Fibroblast of skin of right biceps (primary cell): ENCODE data around the gene SLC38A2.
A peak's percentile ranks its signal among the peaks of the same experiment; 100 is the strongest.

Experiments used
- DNase-seq: peaks from one replicate; pipeline ENCODE4 v3.0.0-alpha.2; 2013

Gene SLC38A2

DNA sequence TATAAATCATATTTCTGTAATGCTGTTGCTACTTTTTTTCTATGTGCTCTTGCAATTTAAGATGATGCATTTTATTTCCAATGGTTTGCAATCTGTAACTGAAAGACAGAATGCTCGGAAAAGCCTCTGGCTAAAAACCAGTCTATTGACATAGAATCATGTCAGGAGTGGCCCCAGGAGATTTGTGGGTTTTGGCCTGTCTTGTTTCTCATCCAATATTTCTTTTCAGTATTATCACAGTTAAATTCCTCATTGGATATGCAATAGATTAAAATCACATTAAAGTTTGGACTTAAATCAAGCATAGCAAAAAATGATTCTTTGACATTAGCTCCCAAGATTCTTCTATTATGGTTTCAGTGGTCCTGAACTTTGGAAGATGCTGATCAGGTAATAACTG is 19.1 kb upstream of the SLC38A2 start:
- peak; percentile 97 for DNase-seq

DNA sequence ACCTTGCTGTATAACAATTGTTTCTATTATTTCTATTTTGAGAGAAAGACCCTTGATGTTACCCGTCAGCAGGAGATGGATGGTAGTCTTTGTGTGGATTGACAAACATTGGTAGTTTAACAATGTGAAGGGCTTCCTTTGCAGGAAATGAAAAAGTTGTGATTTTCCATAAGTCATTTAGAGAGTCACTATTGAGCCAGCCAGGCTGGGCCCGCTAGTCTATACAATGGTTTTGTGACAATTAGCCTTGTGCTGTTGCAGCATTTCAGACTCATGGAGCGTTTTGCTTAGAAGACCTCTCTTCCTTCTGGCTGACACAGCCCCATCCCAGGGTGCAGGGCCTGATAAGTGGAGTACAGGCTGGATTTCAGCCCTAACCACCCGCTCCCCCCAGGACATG is 18.3 kb upstream of the SLC38A2 start:
- no peak for DNase-seq

DNA sequence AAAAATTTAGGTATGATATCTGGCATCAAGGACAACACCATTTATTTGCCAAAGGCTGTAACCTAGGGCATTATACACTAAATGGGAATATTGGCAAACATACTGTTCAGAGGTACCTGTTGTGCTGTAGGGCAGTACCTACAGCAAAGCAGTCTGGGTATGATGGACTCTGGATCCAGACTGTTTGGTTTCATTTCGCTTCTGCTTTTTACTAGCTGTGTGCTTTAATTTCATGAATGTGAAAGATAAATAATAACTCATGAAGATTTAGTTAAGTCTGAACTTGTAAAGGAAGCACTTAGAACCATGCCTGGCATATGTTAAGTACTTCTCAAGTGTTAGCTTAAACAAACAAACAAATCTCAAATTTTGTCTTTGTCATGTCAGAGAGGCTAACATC is 17.7 kb upstream of the SLC38A2 start:
- no peak for DNase-seq

DNA sequence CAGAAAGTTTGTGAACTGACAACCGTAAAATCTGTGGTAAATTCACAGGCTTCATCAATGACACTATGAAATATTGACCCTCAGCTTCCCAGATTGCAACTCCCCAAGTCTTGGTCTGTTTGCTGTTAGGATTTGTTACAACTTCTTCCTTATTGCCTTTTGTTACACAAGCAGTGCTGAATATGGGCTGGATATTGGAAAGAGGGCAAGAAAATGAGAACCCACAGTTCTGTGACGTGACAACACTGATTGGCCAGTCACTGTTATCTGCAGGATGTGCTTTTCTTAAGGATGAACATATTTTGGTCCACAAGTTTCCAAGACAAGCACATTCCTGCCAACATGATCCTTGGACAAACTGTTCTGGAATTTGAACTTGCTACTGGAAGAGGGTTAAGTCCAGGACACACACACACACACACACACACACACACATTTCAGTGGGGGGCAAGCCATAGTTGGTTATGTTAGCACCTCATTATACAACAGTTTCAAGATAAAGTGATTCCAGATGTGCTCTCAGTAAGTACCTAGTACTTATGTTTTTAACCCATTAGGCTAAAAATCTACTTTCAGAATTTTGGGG is 16.6 kb upstream of the SLC38A2 start:
- DNase-seq = peak; percentile 99

DNA sequence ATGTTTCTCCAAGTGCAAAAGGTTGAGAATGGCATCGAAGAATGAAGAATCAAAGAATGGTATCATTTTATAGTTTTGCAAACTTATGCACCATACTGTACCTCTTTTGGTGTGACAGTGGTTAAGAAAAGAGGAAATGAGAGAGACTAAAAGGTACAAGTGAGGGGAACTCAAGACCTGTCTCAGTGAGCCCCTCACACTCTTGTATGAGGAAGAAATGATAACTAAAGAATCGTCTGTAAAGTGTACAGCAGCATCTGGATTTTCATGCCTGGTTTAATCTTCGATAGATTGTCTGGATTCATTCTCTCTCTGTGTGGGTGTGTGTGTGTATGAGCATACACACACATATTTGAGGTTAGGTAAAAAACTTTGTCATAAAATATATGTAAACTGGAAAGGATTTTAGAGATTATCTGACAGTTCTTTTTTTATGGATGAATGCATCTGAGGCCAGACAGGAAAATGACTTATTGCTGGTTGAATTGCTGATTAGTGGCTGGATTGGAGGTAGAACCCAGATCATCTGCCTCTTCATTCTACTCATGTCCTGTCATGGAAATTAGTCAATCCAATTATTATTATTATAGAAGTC is 16.0 kb upstream of the SLC38A2 start:
- DNase-seq = peak; percentile 97

DNA sequence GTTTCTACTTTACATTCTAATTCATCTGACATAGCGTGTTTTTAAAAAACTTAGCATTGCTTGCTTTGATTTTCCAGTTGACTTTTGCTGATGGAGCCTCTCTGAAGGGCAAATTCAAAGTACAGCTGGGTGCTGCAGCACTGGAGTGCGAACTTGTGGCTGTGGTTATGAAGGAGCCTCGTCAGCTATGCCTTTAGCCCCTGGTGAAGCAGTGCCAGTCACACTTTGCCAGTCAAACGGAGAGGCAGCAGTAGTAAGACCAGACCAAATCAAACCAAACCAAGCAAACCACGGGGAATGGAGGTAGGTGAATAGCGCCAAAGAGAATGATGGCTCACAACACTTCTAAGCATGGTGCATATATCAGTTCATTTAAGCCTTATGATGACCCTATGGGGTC is 15.1 kb upstream of the SLC38A2 start:
- no peak for DNase-seq

DNA sequence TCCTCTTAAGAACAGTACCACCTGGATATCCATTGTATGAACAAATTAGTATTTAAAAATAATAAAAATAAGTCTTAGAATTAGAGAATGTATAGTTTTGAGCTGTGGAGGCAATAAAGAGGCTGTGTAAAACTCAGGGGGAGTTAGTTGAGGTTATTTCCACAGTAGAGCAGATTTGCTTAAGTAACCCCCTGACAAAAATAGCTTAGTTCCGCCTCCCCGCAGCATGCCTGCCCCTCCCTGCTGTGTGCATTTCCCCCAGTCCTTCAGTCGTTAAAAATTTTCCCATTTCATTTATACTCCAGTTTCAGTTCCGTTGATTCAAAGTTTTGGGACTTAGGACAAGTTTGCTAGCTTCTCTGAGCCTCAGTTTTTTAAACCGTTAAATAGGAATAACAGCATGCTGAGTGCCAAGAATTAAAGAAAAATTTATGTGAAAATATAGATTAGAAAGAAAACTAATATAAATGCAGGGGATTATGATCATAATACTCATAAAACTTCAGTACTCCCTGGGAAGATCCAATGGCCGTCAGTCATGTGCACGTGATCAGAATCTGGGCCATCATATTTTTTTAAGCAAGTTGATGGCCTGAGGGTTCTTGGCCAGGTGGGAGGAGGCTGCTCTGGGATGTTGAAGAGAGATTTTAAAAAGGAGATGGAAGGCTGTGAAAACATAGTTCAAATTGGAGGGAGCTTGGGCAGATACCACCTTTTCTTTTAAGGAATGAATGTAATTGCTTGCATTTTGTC is 14.5 kb upstream of the SLC38A2 start:
- DNase-seq = peak; percentile 78

DNA sequence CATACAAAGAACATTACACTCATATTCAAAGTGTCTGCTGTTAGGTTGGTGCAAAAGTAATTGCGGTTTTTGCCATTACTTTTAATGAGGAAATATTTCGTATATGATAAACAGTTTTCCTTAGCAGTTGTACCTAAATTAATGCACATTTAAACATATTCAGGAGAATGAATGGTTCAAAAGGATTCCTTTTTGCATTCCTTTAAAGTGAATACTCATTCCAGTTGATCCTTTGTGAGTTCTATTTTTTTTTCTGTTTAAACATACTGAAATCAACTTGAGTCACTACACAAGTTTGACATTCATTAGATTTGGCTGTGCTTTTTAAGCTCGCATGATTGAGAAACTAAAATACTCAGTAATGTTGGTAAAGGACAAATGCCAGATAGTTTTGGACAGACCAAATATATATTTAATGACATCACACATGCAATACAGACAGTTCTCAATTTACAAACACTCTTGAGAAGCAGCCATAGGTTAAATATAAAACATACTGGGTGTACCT is 13.8 kb upstream of the SLC38A2 start:
- peak; percentile 99 for DNase-seq

DNA sequence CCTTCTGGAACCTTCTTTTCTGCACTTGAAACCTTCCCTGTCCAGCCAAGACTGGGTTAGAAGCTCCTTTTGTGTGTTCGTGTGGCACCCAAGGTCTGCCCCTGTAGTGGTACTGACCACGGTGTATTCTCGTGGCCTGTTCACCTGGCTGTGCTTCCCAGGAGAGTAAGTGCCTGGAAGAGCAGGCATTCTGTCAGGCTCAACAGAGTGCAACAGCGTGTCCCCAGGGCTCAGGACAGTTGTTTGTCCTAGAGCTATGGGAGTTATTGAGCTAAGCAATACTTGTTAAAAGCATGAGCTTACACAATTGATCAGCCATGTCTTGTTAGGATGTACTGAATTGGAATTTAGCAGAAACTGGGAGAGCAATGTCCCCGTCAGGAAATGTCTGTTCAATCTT is 12.9 kb upstream of the SLC38A2 start:
- DNase-seq = no peak

DNA sequence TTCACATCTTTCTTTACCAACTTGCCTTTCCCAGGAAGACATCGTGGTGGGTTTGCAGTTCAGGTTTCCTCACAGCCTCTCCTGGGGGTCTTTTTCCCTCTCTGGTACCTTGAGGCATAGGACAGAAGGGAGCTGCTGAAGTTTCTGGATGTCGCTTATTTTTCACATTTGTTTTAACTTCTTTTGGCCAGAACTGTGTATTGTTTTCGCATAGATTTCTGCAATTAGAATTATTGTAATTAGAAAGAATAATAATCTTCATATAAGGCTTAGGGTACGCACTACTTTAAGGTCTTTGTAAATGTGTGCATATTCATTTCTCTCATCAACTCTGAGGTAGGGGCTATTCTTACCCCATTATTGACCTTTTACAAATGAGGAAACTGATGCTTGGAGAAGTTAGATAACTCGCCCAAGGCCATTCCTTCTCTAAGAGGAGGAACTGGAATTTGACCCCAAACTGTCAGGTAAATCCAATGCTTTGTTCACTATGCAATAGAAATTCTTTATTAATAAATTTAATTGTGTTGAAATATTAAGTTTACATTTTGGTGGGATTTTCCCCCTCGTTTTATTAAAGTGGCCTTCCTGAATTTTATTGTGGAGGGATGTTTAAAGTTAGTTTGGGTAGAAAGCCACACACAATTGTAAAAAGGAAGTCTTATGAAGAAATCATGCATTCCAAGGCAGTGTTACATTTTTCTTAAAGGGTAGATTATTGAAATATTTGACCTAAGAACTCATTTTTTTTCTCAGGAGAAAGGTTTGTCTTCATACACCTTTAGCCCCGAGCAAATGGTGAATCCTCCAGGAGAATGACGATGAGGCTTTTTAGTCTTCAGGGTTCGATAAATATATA is 12.1 kb upstream of the SLC38A2 start:
- peak; percentile 62 for DNase-seq

DNA sequence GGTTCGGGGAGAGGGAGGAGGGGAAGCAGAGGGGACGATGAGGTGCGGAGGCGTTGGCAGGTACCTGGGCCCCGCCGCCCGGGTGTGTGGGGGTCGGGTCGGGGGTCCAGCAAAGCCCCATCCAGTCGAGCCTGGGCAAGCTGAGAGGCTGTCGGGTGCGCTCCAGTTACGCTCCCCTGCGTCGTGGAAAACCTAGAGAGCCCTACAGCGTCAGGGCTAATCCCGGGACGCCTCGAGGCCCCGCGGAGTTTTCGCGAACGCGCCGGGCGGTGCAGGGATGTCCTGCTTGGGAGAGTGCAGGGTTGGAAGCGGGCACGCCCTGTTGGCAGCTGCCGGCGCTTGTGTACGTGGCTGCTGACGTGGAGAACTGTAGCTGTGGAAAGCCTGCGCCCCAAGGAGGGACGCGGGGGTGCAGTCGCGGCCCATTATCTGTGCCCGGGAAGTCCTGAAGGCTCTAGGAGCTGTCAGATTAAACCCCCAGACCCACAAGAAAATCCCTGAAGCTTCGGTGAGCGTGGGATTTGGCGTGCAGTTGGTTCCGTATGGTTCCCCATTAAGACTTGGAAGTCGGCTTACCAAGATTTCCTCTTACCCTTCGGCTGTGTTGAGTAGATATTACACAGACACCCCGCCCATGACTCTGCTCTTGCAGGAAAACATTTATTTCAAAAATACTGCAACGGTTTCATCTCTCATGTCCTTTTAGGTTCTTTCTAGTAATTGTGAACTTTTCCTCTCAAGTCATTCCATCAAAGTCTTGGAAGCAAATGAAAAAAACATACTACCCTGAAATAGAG is 11.3 kb upstream of the SLC38A2 start:
- DNase-seq = peak; percentile 93

DNA sequence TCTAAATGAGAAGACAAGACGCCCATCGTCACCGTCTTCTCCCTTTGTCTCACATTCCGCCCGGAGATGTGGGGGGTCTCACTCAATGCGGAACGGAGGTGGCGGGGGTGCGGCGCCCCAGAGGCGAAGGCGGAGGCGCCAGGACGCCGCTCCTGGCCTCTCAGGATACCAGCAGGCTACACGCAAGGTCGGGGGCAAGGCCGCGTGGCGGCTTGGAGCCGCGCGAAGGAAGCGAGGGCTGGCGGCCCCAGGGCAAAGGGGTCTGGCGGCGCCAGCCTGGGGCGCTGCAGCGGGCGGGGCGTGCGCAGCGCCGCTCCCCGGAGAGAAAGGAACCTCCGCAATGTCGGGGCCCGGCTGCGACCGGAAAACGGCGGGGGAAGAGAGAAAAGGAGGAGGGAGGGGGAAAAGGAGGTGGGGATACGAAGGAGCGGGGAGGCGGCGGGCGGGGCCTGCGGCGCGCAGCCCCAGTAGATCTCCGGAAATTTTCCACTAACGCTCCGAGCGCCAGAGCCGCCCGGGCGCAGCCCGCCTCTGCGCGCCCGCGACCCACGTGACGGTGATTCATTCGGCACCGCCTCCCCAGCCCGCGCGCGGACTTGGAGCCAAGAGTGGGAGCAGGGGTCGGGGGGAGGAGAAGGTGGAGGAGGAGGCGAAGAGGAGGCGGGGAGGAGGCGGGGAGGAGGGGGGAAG is 10.5 kb upstream of the SLC38A2 start:
- DNase-seq = peak; percentile 99

DNA sequence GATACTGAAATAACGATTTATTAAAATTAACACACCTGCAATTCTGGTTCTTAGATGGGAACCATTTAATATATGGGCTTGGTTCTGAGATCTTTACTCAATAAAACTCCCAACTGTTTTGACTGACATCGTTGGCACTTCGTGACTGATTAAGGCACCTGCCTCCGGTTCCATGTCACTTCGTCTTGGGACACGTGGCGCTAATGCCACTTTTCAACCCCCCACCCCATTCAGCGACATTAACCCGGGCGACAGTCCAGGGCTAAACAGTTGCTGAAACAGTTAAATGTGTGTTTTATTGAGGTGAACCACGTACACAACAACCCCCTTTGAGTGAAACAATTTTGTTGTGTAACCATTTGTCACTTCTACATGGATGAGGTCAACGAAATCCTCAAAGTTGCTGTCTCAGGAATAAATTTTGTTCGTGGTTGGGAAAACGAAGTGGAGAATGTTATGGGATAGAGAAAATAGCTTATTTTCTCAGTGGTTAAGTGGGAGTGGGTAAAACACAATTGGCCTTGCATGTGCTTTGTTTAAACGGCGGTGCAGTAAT is 9.9 kb upstream of the SLC38A2 start:
- no peak for DNase-seq

DNA sequence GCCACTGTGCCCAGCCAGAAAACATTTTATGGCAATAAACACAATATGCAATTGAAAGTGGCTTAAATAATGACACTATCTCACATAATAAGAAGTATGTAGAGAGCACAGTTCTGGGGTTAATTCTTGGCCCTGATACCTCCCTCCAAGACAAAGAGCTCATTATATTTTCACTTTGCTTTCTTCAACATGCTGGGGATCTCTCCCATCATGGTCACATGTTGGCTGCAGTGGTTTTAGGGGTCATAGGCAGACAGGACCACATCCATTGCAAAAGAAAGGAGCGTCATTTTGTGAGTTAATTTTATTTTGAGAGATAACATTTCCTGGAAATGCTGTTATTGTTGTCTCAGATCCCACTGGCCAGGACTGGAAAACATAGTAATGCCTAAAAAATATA is 8.3 kb upstream of the SLC38A2 start:
- DNase-seq = no peak

DNA sequence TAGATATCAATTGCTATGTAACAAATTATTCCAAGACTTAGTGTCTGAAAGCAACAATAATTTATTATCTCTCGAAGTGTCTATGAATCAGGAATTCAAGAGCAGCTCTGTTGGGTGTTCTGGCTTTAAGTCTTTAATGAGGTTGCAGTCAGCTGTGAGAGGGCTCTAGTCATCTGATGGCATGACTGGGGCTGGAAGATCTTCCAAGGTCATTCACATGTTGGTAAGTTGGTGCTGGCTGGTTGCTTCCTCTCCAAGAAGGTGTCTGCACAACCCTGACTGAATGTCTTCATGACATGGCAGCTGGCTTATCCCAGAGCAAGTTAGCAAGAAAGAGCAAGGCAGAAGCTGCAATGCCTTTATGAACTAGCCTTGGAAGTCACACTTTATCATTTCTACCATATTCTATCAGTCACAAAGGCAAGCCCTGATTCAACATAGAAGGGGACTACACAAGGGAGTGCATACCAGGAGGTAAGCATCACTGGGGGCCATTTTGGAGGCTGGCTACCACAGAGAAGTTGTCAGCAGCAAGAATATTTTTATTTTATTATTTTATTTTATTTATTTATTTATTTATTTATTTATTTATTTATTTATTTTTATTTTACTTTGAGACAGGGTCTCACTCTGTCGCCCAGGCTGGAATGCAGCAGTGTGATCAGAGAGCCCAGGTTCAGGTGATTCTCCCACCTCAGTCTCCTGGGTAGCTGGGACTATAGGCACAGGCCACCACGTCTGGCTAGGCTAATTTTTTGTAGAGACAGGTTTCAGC is 7.6 kb upstream of the SLC38A2 start:
- DNase-seq = no peak

DNA sequence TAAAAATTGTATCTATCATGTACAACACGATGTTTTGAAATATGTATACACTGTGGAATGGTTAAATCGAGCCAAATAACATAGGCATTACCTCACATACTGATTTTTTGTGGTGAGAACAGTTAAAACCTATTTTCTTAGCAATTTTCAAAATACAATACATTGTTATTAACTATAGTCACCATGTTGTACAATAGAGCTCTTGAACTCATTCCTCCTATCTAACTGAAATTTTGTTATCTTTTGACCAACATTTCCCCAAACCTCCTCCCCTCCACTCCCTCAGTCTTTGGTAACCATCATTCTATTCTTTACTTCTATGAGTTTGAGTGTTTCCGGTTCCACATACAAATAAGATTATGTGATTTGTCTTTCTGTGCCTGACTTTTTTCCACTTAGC is 6.8 kb upstream of the SLC38A2 start:
- no peak for DNase-seq

DNA sequence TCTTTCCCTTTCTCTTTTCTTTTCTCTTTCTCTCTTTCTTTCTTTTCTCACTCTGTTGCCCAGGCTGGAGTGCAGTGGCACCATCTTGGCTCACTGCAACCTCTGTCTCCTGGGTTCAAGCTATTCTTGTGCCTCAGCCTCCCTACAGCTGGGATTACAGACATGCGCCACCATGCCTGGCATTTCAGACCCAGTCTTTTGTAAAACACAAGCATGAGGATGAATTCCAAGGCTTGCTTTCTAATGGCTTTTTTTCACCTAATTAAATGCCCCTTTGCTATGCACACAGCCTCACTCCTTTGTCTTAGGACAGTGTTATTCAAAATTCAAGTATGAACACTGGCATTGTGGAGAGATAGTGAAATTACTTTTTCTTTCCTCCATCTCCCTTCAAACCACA is 6.0 kb upstream of the SLC38A2 start:
- no peak for DNase-seq

DNA sequence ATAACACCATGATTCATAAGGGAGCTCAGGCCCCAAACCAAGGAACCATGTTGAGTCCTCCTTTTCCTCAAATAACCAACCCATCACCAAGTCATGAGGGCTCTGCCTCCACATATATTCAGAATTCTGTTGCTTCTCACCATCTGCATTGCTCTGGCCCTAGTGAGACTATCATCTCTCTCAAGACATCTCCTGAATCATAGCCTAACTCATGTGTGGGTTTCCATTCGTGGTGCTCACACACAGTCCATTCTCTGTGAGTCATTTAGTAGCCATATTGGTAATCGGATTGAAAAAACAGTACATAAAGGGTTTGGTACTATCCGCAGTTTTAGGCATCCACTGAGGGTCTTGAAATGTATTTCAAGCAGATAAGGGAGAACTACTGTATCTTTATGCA is 5.1 kb upstream of the SLC38A2 start:
- DNase-seq = peak; percentile 66

DNA sequence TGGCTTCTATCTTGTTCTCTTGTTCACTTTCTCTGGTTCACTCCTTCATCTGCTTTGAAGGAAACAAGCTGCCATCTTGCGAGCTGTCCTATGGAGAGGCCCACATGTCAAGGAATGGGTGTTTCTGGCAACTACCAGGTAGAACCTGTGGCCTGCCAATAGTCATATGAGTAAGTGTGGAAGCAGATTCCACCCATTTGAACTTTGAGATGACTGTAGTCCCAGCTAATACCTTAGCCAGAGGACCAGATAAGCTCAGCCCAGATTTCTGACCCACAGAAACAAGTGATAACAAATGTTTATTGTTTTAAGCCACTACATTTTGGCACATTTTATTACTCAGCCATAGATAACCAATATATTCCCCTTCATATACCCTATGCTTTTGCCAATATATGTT is 4.0 kb upstream of the SLC38A2 start:
- DNase-seq = no peak

DNA sequence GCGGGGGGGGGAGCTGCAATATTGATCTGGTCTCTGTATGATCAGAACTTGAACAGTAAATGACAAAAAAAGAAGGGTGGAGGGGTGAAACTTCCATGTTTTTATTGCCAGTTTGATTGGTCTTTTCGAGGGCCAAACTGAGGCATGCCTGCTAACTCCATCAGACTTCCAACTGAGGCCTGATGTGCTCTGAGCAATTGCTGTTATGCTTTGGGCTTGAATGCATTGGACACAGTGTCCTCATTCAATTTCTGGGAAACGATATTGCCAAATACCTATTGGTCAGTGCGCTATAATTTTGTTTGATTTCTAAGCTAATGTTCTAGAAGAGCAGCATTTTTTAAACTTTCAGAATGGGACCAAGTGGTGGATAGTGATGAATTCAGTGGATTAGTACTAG is 2.1 kb upstream of the SLC38A2 start:
- DNase-seq = no peak

DNA sequence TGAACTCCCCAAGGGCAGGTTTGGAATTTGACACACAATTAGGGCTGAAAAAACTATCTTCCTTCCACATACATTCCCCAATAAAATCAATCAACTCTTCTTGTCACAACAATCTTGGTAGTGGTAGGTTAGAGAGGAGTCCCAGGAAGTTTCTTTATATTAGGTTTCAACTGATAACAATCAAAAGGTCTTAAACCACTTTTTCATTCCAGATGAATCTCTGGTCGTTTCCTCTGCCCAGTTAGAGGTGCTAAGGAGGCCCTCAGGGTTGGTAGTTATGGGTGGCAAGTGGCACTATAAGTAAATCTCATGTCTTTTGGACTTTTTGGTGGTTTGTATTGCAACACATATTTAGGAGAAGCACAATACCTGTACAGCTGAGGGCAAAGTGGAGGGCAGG is 1.7 kb upstream of the SLC38A2 start:
- no peak for DNase-seq
